PC-9 (cell line): Measurements from ENCODE around the gene CMTM7.

Experiments
- EZH2 ChIP-seq: fragments of 200-600 bp; sonication (generic); IDR thresholded peaks from 2 replicates; pipeline ENCODE4 v1.8.0; 2017; ENCODE audit warnings: antibody characterized with exemption, low read depth
- TF ChIP-seq, protein P1 (sequence below): fragments of 200-600 bp; sonication (generic); conservative IDR thresholded peaks from 2 replicates; pipeline ENCODE4 v1.6.1; 2017; ENCODE audit warnings: mixed run types, antibody characterized with exemption, mild to moderate bottlenecking, moderate library complexity

DNA sequence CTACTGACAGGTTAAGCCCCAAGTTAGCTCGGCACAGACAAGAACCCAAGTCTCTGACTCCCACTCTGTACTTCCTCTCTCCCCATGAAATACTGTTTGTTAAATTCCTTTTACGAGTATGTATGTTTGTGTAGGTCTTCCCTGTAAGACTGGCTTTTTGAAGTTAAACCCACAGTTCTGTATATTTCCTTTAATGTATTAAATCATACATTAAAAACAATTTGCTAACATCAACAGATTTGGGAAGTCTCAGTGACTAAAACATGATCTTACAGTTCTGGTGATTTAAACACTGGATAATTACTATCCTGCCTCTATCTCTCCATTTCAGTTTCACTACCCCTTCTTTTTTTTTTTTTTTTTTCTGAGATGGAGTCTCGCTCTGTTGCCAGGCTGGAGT, 106.6 kb downstream of the CMTM7 start:
- TF ChIP-seq, protein P1, sequence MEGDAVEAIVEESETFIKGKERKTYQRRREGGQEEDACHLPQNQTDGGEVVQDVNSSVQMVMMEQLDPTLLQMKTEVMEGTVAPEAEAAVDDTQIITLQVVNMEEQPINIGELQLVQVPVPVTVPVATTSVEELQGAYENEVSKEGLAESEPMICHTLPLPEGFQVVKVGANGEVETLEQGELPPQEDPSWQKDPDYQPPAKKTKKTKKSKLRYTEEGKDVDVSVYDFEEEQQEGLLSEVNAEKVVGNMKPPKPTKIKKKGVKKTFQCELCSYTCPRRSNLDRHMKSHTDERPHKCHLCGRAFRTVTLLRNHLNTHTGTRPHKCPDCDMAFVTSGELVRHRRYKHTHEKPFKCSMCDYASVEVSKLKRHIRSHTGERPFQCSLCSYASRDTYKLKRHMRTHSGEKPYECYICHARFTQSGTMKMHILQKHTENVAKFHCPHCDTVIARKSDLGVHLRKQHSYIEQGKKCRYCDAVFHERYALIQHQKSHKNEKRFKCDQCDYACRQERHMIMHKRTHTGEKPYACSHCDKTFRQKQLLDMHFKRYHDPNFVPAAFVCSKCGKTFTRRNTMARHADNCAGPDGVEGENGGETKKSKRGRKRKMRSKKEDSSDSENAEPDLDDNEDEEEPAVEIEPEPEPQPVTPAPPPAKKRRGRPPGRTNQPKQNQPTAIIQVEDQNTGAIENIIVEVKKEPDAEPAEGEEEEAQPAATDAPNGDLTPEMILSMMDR = no peak
- no peak for TF ChIP-seq EZH2
